Fibroblast of the aortic adventitia (primary cell): ENCODE measurements around the gene TBC1D2. TPM values are rescaled to one million over a fixed set of nuclear protein-coding genes. Genes with fewer than 3 reads are reported as not detected.

Experiments used
- DNase-seq: peaks from one replicate; pipeline ENCODE4 v3.0.0-alpha.2; 2010; ENCODE audit warnings: low read depth
- H3K4me3 ChIP-seq: 2 replicates; pipeline ENCODE4 v1.5.1; 2011; ENCODE audit warnings: low read depth, mild to moderate bottlenecking, control low read depth, low read length, moderate library complexity
- total RNA-seq: library from RNA; depleted of rRNA; stranded (reverse); fragments of >200 nt; gene quantifications from 2 replicates; pipeline ENCODE4 v1.2.3, GENCODE V29; 2012; ENCODE audit warnings: low replicate concordance
- TF ChIP-seq, protein P1 (sequence below): IDR thresholded peaks from 2 replicates; pipeline ENCODE4 v1.5.1; 2011; ENCODE audit warnings: mild to moderate bottlenecking, low read length, control low read depth, inconsistent platforms; ENCODE audit not compliant: insufficient read depth

Gene TBC1D2
- total RNA-seq, 1 donor, result 20.7 TPM

DNA sequence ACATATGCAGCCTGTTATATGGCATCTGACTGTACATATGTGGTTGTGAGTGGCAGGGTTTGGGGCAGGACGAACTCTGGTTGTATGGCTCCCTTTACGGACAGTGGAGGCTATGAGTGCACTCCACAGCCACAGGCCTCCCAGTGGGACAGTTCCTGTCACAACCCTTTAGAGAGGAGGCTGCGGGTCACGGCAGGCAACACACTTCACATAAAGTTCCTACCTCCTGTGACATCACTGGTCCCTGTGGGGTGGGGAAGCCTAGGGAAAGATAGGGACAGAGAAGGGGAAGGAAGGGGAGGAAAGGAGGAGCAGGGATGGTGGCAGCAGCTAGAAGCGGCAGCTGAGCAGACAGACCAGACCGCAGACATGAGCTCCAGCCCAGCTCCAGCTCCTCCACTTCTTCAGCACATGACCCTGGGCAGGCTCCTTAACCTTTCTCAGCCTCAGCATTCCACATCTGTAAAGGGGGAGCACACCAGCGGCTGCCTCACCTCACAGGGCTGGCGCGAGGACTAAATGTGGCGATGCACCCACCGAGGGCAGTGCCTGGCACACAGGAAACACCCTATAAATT is 35.6 kb downstream of the TBC1D2 start:
- TF ChIP-seq, protein P1, sequence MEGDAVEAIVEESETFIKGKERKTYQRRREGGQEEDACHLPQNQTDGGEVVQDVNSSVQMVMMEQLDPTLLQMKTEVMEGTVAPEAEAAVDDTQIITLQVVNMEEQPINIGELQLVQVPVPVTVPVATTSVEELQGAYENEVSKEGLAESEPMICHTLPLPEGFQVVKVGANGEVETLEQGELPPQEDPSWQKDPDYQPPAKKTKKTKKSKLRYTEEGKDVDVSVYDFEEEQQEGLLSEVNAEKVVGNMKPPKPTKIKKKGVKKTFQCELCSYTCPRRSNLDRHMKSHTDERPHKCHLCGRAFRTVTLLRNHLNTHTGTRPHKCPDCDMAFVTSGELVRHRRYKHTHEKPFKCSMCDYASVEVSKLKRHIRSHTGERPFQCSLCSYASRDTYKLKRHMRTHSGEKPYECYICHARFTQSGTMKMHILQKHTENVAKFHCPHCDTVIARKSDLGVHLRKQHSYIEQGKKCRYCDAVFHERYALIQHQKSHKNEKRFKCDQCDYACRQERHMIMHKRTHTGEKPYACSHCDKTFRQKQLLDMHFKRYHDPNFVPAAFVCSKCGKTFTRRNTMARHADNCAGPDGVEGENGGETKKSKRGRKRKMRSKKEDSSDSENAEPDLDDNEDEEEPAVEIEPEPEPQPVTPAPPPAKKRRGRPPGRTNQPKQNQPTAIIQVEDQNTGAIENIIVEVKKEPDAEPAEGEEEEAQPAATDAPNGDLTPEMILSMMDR, result no peak
- no peak for DNase-seq

DNA sequence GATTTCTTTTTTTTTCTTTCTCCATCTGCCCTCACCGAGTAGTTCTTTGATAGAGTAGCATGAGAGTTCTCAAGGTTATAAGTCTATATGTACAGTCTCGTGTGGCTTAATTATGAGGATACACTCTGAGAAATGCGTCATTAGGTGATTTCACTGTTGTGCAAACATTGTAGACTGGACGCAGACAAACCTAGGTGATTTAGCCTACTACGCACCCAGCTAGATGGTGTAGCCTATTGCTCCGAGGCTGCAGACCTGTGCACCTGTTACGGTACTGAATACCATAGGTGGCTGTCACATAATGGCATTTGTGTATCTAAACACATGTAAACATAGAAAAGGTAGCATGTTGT is 36.1 kb downstream of the TBC1D2 start:
- TF ChIP-seq, protein P1, result no peak
- no peak overlapping the region for H3K4me3 ChIP-seq
- no peak for DNase-seq

More for the DNA sequence above, 35.6 kb downstream of the TBC1D2 start:
- no peak overlapping the region for H3K4me3 ChIP-seq

DNA sequence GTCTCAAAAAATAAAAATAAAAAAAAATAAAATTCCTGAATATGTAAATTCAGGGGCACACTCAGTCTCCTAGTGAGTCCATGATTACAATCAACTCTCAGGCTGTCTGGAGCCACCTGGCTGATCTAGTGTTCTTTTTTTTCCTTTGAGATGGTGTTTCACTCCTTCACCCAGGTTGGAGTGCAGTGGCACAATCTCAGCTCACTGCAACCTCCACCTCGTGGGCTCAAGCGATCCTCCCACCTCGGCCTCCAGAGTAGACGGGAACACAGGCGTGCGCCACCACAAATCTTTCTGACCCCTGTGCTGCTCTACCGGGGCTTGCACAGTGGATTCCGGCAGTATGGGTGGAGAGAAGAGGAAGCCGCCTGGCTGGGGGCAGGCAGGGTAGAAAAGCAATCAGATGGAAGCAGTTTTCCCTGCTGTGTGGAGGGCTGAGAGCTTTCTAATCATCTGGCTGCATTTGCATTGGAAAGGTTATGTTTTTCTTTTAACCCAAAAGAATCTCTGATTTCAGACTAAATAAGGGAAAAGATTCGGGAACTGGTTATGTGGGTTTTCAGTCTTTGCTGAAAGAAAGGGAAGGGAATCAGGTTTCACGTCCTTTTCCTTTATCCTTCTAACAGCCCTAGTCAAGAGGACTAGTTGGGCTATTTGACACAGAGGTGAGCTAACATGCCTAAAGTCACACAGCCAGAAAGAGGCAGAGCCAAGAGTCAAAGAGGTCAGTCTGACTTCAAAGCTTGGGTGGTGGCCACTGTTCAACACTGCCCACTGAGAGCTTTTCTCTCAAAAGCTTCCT is 36.7 kb downstream of the TBC1D2 start:
- no peak for DNase-seq
- TF ChIP-seq, protein P1, result no peak
- no peak overlapping the region for H3K4me3 ChIP-seq

DNA sequence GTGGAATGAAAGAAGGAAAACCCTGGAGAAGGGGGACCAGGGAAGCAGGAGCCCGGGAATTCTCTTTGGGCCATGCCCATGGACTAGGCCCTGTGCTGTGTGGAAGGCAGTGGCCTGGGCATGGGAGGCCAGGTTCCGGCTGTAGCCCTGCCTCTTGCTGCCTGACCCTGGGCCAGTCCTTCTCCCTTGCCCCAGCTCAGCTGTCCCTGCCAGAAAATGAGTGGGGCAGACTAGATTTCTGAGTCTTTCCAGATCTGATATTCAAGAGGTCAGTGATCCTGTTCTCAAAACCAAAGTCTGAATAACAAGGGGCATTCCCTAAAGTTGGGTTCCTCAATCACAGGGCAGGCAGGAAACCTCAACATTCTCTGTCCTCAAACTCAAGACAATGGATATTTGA is 38.2 kb downstream of the TBC1D2 start:
- no peak for DNase-seq
- H3K4me3 ChIP-seq, result no peak overlapping the region
- TF ChIP-seq, protein P1, result no peak

DNA sequence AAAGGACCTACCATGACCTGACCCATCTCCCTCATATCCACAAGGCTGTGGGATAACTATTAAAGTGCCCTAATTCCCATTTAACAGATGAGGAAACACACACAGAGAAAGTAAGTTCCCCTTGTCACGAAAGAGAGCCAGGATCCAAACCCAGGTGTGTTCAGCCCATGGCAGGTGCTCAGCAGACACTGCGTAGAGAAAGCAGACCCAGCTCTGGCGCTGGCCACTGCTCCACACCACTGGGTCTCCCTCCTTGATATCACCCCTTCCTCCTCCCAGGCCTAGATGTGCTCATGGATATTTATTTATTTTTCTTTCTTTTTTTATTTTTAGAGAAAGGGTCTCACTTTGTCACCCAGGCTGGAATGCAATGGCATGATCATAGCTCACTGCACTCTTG is 39.1 kb downstream of the TBC1D2 start:
- TF ChIP-seq, protein P1, result no peak
- DNase-seq, result no peak
- no peak overlapping the region for H3K4me3 ChIP-seq

DNA sequence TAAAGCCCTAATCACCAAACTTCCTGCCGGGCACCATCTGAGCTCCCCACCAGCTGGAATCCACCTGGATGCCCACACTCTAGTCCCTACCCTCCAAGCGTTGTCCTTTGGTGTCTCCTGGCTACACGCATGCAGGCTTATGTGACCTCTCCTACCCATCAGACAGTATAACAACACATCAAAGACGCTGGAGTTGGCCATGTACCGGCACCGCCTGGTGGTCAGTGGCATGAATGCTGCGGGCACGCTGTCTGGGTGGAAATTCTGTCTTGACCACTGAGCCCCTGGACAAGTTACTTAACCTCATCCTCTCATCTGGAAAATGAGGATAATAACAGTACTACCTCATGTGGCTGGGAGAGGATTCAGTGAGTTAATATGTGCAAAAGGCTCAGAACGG is 39.6 kb downstream of the TBC1D2 start:
- TF ChIP-seq, protein P1, result peak; percentile 41
- H3K4me3 ChIP-seq, result no peak overlapping the region
- peak; percentile 12 for DNase-seq
